Right renal cortex interstitium (tissue), 3 donors: ENCODE results near the gene CREBRF. TPM values are rescaled to one million over a fixed set of nuclear protein-coding genes. Genes with fewer than 3 reads are reported as not detected.
"Not testable (repeated sequence)": the region's sequence is repeated elsewhere in the genome, so short reads cannot be mapped to it uniquely, and the experiment has no call there.

Experiments
- DNase-seq, 3 donors: peaks; one replicate each; pipeline ENCODE4 v3.0.0-alpha.2; 2013; ENCODE audit warnings: low read depth in 3 of 3, low spot score in 2 of 3
- polyA plus RNA-seq, 3 donors: library from polyadenylated mRNA; unstranded; fragments of 120-200 nt; gene quantifications; one replicate each; pipeline ENCODE4 v1.2.1, GENCODE V29; 2013; ENCODE audit not compliant: insufficient read length in 3 of 3

CREBRF gene
- polyA plus RNA-seq, 3 donors = 21.5 to 25.2 (median 24.6) TPM

- no peak for DNase-seq
Measured at GRCh38 chr5:173152547-173152946, 96.4 kb downstream of the CREBRF start.

- DNase-seq = no peak
Measured at GRCh38 chr5:173153842-173154241, 97.7 kb downstream of the CREBRF start.

- DNase-seq = not testable (repeated sequence)
Measured at GRCh38 chr5:173154619-173155018, 98.5 kb downstream of the CREBRF start.

- no peak for DNase-seq
Measured at GRCh38 chr5:173155912-173156311, 99.8 kb downstream of the CREBRF start.

GRCh38 chr5:173158366-173158765 lies 102.2 kb downstream of the CREBRF start:
- DNase-seq = no peak

- DNase-seq = no peak
Measured at GRCh38 chr5:173159256-173159655, 103.1 kb downstream of the CREBRF start.

- no peak for DNase-seq
Measured at GRCh38 chr5:173161148-173161547, 105.0 kb downstream of the CREBRF start.

GRCh38 chr5:173163219-173163618 lies 107.1 kb downstream of the CREBRF start:
- DNase-seq = no peak

GRCh38 chr5:173165177-173166016 lies 109.2 kb downstream of the CREBRF start:
- DNase-seq = peak in 1 of 3 donors; percentile 6

- DNase-seq = no peak
Measured at GRCh38 chr5:173172166-173172565, 116.0 kb downstream of the CREBRF start.

- DNase-seq = no peak
Measured at GRCh38 chr5:173175523-173175922, 119.4 kb downstream of the CREBRF start.

GRCh38 chr5:173178369-173178910 lies 122.3 kb downstream of the CREBRF start:
- no peak for DNase-seq

- DNase-seq = no peak
Measured at GRCh38 chr5:173180331-173180730, 124.2 kb downstream of the CREBRF start.

GRCh38 chr5:173187054-173187743 lies 131.0 kb downstream of the CREBRF start:
- DNase-seq = no peak

GRCh38 chr5:173188280-173188679 lies 132.1 kb downstream of the CREBRF start:
- no peak for DNase-seq

Other genes starting within 250 kb of the CREBRF start
- gene ERGIC1, start 222.1 kb upstream of the CREBRF start, polyA plus RNA-seq = 100 to 1,000 TPM; 117 to 124 (median 118) TPM
- gene RPL26L1, start 96.9 kb upstream of the CREBRF start, polyA plus RNA-seq = 10 to 100 TPM; 64.9 to 73.0 (median 72.7) TPM
- gene ATP6V0E1, start 72.6 kb upstream of the CREBRF start, polyA plus RNA-seq = 100 to 1,000 TPM; 275 to 302 (median 285) TPM
- gene BNIP1, start 88.2 kb downstream of the CREBRF start, polyA plus RNA-seq = 10 to 100 TPM; 14.5 to 18.6 (median 16.8) TPM
- not detected for gene NKX2-5, start 178.9 kb downstream of the CREBRF start, polyA plus RNA-seq